IPS-18a (cell line): ENCODE results near the gene UNC93A.
"Not testable (repeated sequence)": the region's sequence is repeated elsewhere in the genome, so short reads cannot be mapped to it uniquely, and the experiment has no call there.

Experiments
- H3K27ac ChIP-seq: one replicate; pipeline ENCODE4 v1.5.1; 2013; ENCODE audit warnings: low read length
- H3K27me3 ChIP-seq: one replicate; pipeline ENCODE4 v1.6.1; 2013; ENCODE audit warnings: mild to moderate bottlenecking, low read length; ENCODE audit not compliant: control insufficient read depth, insufficient read depth
- H3K36me3 ChIP-seq: one replicate; pipeline ENCODE4 v1.6.1; 2013; ENCODE audit warnings: low read depth, low read length; ENCODE audit not compliant: control insufficient read depth
- H3K4me1 ChIP-seq: one replicate; pipeline ENCODE4 v1.6.1; 2013; ENCODE audit warnings: low read depth, low read length; ENCODE audit not compliant: control insufficient read depth
- H3K4me3 ChIP-seq: one replicate; pipeline ENCODE4 v1.5.1; 2013; ENCODE audit warnings: low read length
- H3K9ac ChIP-seq: one replicate; pipeline ENCODE4 v1.6.1; 2013; ENCODE audit warnings: mild to moderate bottlenecking, low read length, moderate library complexity
- H3K9me3 ChIP-seq: one replicate; pipeline ENCODE4 v1.6.1; 2013; ENCODE audit warnings: low read depth, low read length; ENCODE audit not compliant: control insufficient read depth

Gene UNC93A

DNA sequence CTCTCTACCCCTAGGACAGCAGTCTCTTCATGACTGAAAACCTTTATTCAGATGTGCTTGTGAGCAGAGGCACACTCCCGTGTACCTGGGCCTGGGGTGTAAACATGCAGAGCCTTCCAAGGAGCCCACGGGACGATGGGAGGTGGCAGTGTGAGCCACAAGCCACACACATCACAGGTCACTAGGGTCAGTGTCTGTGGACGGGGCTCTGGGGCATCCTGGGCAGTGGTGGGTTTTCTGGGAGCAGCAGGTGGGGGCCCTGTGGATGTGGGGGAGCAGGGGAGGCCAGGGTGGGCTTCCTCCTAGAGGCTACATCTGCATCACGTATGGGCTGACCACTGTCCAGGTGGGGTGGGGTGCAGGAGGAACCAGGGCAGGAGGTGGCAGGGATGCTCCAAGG, 17.1 kb downstream of the UNC93A start:
- Histone ChIP-seq H3K4me3 (no peak overlapping the region), H3K27me3 (peaks cover 4% of the 10 kb centered on the region), H3K36me3 (no peaks in the 10 kb centered on the region), H3K27ac (no peak overlapping the region), H3K4me1 (peaks cover 12% of the 10 kb centered on the region), H3K9ac (no peak overlapping the region), H3K9me3 (no peaks in the 10 kb centered on the region)

DNA sequence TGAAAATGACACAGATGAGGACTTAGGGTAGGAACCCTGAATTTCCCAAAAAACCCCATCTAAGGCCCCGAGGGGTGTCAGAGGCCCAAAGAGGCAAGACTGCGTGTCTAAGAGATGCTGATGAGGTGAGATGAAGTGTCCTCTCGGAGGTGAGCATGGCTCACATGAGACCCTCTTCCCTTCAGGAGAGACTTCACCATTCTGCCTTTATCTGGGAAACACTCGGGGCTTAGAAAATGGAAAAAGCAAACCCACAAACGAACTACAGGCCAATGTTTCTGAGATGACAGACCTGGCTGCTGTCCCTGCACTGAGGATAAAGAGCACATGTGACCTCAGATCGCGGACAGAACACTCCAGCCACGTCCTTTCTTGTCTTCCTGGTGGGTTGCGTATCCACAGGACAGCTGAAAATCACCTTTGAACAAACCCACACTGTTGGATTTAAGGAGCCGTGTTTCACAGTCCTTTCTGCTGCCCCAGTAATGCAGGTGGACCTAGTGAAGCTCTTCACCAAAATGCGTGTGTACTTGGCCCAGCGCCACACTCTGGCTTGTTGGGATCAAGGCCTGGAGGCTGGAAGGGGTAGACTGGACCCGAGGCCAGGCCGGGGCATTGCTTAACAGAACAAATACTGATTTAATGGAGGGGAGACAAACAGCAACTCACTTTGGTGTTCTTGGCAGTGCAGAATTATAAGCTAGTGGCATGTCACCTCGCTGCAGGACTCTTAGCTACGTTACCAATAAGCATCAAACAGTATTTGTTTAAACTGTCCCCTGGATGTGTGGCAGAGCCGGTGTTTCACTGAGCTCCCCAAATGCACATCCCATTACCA, 18.5 kb downstream of the UNC93A start:
- not testable (repeated sequence) for H3K9ac ChIP-seq, H3K27me3 ChIP-seq, H3K4me3 ChIP-seq, H3K27ac ChIP-seq, H3K9me3 ChIP-seq, H3K36me3 ChIP-seq
- peaks cover 26% of the 10 kb centered on the region for H3K4me1 ChIP-seq

DNA sequence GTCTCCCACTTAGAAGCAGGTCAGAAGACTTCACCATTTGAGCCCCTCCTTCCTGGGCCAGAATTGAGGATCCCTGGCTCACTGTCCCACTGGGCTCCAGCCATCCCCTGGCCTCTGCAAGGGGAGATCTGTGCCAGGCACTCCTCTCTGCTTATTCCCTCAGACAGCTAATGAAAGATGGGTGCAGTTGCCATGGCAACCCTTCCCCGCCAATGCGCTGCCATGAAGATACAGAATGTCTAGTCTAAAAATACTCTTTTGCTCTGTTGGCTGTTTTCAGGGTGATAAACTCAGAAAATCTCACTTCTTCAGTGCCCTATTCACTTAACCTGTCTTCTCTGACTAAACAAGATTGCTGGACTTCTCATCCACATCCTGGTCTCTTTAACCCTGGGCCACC, 20.2 kb downstream of the UNC93A start:
- H3K4me1 ChIP-seq: peaks cover 24% of the 10 kb centered on the region
- no peaks in the 10 kb centered on the region for H3K9me3 ChIP-seq
- H3K27ac ChIP-seq: no peak overlapping the region
- no peak overlapping the region for H3K4me3 ChIP-seq
- H3K36me3 ChIP-seq: no peaks in the 10 kb centered on the region
- H3K9ac ChIP-seq: no peak overlapping the region
- peaks cover 5% of the 10 kb centered on the region for H3K27me3 ChIP-seq

DNA sequence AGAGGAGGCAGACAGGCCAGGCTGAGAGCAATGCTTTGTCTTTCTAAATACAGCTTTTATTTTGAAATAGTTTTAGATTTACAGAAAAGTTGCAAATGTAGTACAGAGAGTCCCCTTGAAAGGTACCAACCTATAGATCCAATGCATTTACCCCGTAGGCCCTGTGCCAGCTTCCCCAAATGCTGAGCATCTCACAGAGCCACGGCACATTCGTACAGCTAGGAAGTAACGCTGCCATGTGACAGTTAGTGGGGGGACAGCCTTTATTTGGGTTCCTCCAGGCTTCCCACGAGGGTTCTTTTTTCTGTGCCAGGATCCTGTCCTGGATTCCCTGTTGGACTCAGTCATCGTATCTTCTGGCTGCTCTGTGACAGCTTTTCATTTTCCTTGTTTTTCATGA, 20.6 kb downstream of the UNC93A start:
- H3K9ac ChIP-seq, H3K36me3 ChIP-seq, H3K4me3 ChIP-seq, H3K27ac ChIP-seq, H3K27me3 ChIP-seq, H3K9me3 ChIP-seq: not testable (repeated sequence)
- H3K4me1 ChIP-seq: peaks cover 26% of the 10 kb centered on the region

DNA sequence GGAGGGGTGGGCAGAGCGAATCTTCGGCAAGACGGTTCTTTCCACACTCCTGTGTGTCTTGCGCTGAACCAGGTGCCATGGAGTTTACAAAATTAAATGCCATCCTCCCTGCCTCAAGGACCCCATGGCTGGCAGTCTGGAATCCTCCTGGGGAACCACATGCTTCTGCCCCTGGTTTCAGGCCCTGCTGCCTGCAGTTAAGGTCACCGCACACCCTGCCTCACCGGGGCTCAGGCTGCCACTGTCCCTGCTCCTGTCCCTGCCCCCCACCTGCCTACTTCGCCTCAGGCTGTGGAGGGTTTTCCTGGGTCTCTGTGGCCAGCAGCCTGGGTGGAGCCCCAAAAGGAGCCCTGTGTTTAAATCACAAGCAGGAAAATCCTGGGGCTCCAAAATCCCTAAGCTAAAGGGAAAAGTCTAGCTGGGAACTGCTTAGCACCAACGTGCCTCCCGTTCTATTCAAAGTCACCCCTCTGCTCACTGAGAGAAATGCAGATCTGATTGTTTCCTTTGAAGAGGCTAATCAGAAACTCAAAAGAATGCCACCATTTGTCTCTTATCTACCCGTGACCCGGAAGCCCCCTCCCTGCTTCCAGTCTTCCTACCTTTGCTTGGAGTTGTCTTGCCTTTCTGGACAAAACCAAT, 23.2 kb downstream of the UNC93A start:
- no peaks in the 10 kb centered on the region for H3K36me3 ChIP-seq
- peaks cover 5% of the 10 kb centered on the region for H3K27me3 ChIP-seq
- peaks cover 33% of the 10 kb centered on the region for H3K4me1 ChIP-seq
- H3K4me3 ChIP-seq: peak overlapping the region; percentile 22
- H3K9me3 ChIP-seq: no peaks in the 10 kb centered on the region
- H3K27ac ChIP-seq: peak overlapping the region; percentile 65
- no peak overlapping the region for H3K9ac ChIP-seq

DNA sequence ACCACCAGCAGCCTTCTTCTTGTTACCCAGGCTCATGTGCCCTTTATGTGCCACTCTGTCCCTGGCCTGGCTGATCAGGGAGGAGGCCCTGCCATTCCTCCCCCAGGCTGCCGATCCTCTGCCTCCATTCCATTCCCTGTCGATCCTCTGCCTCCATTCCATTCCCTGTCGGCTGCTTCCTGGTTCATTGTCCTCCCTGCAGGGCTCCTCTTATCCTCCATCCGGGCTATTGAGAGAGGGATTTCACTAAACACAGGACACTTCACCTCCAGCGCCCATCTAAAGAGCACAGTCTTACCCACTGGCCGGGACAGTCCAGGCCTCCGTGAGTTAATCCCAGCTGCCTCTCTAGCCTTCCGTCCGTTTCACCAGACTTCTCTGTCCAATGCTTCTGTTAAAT, 26.1 kb downstream of the UNC93A start:
- Histone ChIP-seq H3K4me3 (no peak overlapping the region), H3K36me3 (no peaks in the 10 kb centered on the region), H3K27ac (no peak overlapping the region), H3K4me1 (peaks cover 30% of the 10 kb centered on the region), H3K9me3 (no peaks in the 10 kb centered on the region), H3K27me3 (peaks cover 5% of the 10 kb centered on the region), H3K9ac (no peak overlapping the region)

DNA sequence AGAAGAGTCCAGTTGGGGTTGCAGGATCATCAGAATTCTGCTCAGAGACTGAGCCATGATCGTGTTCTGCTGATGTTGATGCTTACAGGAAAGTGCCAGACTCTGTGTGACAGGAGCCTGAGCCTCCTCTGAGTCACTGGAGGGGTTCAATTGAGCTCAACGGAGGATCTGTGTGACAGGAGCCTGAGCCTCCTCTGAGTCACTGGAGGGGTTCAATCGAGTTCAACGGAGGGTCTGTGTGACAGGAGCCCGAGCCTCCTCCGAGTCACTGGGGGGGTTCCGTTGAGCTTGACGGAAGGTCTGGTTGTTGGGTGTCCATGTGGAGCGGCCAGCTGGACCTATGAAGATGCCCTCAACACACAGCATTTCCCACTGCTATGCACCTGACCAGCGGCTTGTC, 27.2 kb downstream of the UNC93A start:
- not testable (repeated sequence) for H3K9me3 ChIP-seq, H3K27me3 ChIP-seq, H3K9ac ChIP-seq, H3K27ac ChIP-seq, H3K36me3 ChIP-seq, H3K4me3 ChIP-seq
- H3K4me1 ChIP-seq: peaks cover 28% of the 10 kb centered on the region

DNA sequence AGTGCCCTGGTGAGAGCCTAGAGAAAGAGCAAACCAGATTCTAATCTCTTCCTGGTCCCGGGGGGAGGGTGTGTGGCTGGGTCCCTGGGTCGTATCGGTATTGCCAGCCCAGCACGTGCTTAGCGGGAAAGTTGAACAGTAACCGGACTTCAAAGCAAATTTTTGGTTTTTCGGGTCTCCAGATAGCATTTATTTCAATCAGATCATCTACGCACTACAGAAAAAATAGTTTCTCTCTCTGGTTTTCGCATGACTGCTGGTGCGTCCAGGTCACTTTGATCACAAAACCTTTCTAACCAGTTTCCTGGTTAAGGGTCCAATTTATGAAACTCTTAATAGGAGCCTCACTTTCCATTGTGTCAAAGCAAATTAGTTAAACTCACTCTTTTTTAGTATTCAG, 27.7 kb downstream of the UNC93A start:
- not testable (repeated sequence) for H3K4me3 ChIP-seq, H3K9ac ChIP-seq, H3K9me3 ChIP-seq, H3K27me3 ChIP-seq, H3K36me3 ChIP-seq, H3K27ac ChIP-seq
- H3K4me1 ChIP-seq: peaks cover 22% of the 10 kb centered on the region

DNA sequence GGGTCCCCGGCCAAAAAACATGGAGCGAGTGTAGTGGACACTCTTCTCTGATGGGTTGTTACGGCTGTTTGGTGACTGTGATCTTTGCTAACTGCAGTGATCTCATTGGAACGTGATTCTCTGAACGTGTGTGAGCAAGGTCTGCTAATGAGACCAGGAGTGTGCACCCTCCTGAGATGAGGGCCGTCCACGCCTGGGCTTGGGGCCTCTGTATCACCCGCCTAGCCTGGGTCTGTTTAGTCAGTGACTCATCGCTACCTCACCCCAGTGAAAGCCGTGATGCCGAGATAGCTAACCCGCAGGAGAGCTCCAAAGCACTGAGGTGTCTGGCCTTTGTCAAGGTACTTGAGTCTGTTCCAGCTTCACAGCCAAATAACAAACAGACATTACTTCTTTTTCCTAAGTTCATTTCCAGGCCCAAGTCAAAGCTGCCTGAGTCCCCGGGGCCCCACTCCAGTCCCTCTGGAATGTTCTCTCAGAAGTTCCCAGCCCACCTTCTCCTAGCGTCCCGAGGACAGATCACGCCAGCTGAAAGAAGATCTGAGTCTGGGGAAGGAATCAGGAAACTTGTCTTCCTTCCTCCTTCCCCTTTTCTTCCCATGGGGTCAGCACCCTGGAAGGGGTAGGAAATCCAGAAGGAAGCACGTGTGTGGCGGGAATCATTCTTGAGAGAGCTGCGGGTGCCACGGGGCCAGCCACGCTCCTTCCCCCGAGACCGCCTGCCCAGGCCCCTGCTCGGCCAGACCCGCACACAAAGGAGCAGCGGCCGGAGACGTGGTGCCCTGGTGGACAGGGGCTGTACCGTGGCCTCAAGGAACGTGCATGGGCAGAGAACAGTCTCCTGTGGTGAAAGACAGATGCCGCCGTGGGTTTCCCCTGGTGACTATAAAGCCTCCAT, 29.0 kb downstream of the UNC93A start:
- H3K4me1 ChIP-seq: peaks cover 10% of the 10 kb centered on the region
- not testable (repeated sequence) for H3K9me3 ChIP-seq, H3K9ac ChIP-seq, H3K4me3 ChIP-seq, H3K36me3 ChIP-seq, H3K27ac ChIP-seq, H3K27me3 ChIP-seq

DNA sequence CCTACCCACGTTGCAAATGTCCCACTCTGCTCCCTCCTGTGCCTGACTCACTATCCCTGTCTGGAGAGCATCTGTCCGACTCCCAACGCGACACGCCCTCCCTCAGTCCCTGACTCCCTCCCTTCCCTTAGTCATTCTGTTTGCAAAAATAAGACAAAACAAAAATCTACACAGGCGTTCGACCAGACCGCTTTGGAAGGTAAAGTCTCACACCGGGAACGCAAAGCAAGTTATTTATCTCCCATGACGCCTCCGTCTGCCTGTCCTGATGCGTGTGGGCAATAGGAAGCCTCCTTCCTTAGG, 29.6 kb downstream of the UNC93A start:
- not testable (repeated sequence) for H3K4me1 ChIP-seq, H3K27me3 ChIP-seq

DNA sequence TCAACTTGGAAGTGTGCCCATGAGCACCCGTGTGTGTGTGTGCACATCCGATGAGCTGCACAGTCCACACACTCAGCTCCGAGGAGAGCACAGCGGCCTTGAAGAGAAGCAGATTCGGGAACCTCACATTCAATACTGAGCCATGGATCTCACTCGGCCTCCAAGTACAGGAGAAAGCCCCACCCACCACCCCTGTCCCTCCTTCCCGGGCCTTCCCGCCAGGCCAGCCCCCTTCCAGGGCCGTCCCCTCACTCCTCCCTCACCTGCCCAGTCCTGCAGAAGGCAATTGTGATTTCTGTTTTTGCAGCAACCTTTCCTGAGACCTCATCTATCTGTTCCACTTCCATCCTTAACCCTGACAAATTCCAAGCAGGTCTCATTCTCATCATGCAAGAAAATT, 30.1 kb downstream of the UNC93A start:
- H3K4me3 ChIP-seq, H3K36me3 ChIP-seq, H3K4me1 ChIP-seq, H3K9ac ChIP-seq, H3K9me3 ChIP-seq, H3K27me3 ChIP-seq, H3K27ac ChIP-seq: not testable (repeated sequence)

More for the DNA sequence above, 29.6 kb downstream of the UNC93A start:
- H3K4me3 ChIP-seq, H3K9ac ChIP-seq, H3K27ac ChIP-seq, H3K9me3 ChIP-seq, H3K36me3 ChIP-seq: not testable (repeated sequence)
